HCT116 (cell line): ENCODE measurements around the gene PFDN2. TPM values are rescaled to one million over a fixed set of nuclear protein-coding genes. Genes with fewer than 3 reads are reported as not detected.

Experiments
- ATAC-seq: fragments of 200-7000 bp; cut with Tn5 transposase; 2 replicates; pipeline ENCODE4 v1.9.1; 2020; ENCODE audit warnings: mild to moderate bottlenecking, moderate library complexity
- BruUV-seq: library from RNA; stranded (reverse); fragments of 400-500 nt; replicated peaks from 2 replicates; lab custom pipeline; 2021; lab: Mats Ljungman, UMichigan
- CTCF ChIA-PET: fragments of 300-600 bp; sonication (Branson Sonifier 250); formaldehyde crosslinking; loops from one replicate; lab custom pipeline; 2021; ENCODE audit warnings: antibody characterized with exemption; lab: Charles Lee
- POLR2A ChIA-PET: fragments of 300-600, 350-600 bp; sonication (Branson Sonifier 250); formaldehyde crosslinking; loops from one replicate; lab custom pipeline; 2021; ENCODE audit warnings: antibody characterized with exemption; lab: Charles Lee
- RAD21 ChIA-PET, 2 experiments: fragments of 300-600 bp; sonication (Branson Sonifier 250); formaldehyde crosslinking; loops; one replicate each; lab custom pipeline; 2023; ENCODE audit warnings: low total read pairs in 2 of 2; ENCODE audit not compliant: uncharacterized antibody in 2 of 2, unreplicated experiment in 2 of 2, low non-redundant PET in 1 of 2; lab: Charles Lee
- DNase-seq: peaks from one replicate; pipeline ENCODE4 v3.0.0-alpha.2; 2010; ENCODE audit warnings: low read depth, low spot score
- H2AFZ ChIP-seq: fragments of 200-600 bp; shearing (Covaris generic), sonication (generic); 2 replicates; pipeline ENCODE4 v1.6.1; 2017; ENCODE audit warnings: low read depth, mixed run types, mixed read lengths, antibody characterized with exemption, low read length; ENCODE audit not compliant: poor library complexity, severe bottlenecking
- H3K27ac ChIP-seq: 2 replicates; pipeline ENCODE4 v1.5.1; 2012; ENCODE audit warnings: low read depth, low read length
- H3K27me3 ChIP-seq: fragments of 200-600 bp; sonication (generic); 2 replicates; pipeline ENCODE4 v1.6.1; 2016; ENCODE audit warnings: mixed run types, low read length, mixed read lengths; ENCODE audit not compliant: insufficient read depth
- H3K36me3 ChIP-seq, 2 experiments: fragments of 200-500 bp in 1 of 2; fragments of 200-600 bp in 1 of 2; sonication (Bioruptor generic) in 1 of 2; sonication (generic) in 1 of 2; 2 replicates each; pipeline versions ENCODE4 v1.5.1 to v1.6.1; 2014 to 2016; ENCODE audit warnings: low read length in 2 of 2, inconsistent platforms in 1 of 2, mixed read lengths in 1 of 2, mixed run types in 1 of 2; ENCODE audit not compliant: insufficient read depth in 2 of 2, control insufficient read depth in 1 of 2
- H3K4me1 ChIP-seq, 2 experiments: fragments of 200-600 bp in 1 of 2; sonication (generic) in 1 of 2; 2 replicates each; pipeline versions ENCODE4 v1.5.1 to v1.6.1; 2012 to 2017; ENCODE audit warnings: low read length in 2 of 2, inconsistent platforms in 1 of 2, mild to moderate bottlenecking in 1 of 2, mixed read lengths in 1 of 2, mixed run types in 1 of 2, moderate library complexity in 1 of 2; ENCODE audit not compliant: insufficient read depth in 2 of 2, control insufficient read depth in 1 of 2
- H3K4me2 ChIP-seq: fragments of 200-600 bp; sonication (generic); 2 replicates; pipeline ENCODE4 v1.6.1; 2017; ENCODE audit warnings: mixed run types, low read length, mixed read lengths
- H3K4me3 ChIP-seq, 2 experiments: fragments of 200-600 bp in 1 of 2; sonication (generic) in 1 of 2; replicated peaks in 1 of 2; 2 replicates each; pipeline ENCODE4 v1.5.1; 2011 to 2016; ENCODE audit warnings: low read length in 2 of 2, control low read depth in 1 of 2, low read depth in 1 of 2, mild to moderate bottlenecking in 1 of 2, mixed read lengths in 1 of 2, mixed run types in 1 of 2
- H3K79me2 ChIP-seq: fragments of 200-600 bp; sonication (generic); 2 replicates; pipeline ENCODE4 v1.6.1; 2017; ENCODE audit warnings: mild to moderate bottlenecking, mixed run types, low read length, moderate library complexity, mixed read lengths; ENCODE audit not compliant: insufficient read depth
- H3K9ac ChIP-seq: fragments of 200-600 bp; sonication (generic); 2 replicates; pipeline ENCODE4 v1.6.1; 2016; ENCODE audit warnings: low read length, mixed read lengths
- H3K9me2 ChIP-seq: fragments of 200-600 bp; sonication (generic), shearing (Covaris generic); 2 replicates; pipeline ENCODE4 v1.6.1; 2017; ENCODE audit warnings: mixed run types, mild to moderate bottlenecking, moderate library complexity; ENCODE audit not compliant: insufficient read depth
- H3K9me3 ChIP-seq, 2 experiments: fragments of 200-500 bp in 1 of 2; fragments of 200-600 bp in 1 of 2; sonication (Bioruptor generic) in 1 of 2; sonication (generic) in 1 of 2; 2 replicates each; pipeline ENCODE4 v1.6.1; 2014 to 2017; ENCODE audit warnings: low read length in 2 of 2, mixed read lengths in 2 of 2, inconsistent platforms in 1 of 2, low read depth in 1 of 2, mild to moderate bottlenecking in 1 of 2, mixed run types in 1 of 2, moderate library complexity in 1 of 2; ENCODE audit not compliant: control insufficient read depth in 1 of 2, insufficient read depth in 1 of 2
- H4K20me1 ChIP-seq: fragments of 200-600 bp; sonication (generic), shearing (Covaris generic); 2 replicates; pipeline ENCODE4 v1.6.1; 2017; ENCODE audit warnings: mixed run types, mild to moderate bottlenecking, moderate library complexity; ENCODE audit not compliant: insufficient read depth
- ATF3 ChIP-seq: IDR thresholded peaks from 2 replicates; pipeline ENCODE4 v1.6.1; 2012
- CBX3 ChIP-seq: IDR thresholded peaks from 2 replicates; pipeline ENCODE4 v1.6.1; 2012; ENCODE audit warnings: low read depth
- CEBPB ChIP-seq: IDR thresholded peaks from 2 replicates; pipeline ENCODE4 v1.6.1; 2012; ENCODE audit warnings: low read depth
- ELF1 ChIP-seq: IDR thresholded peaks from 2 replicates; pipeline ENCODE4 v1.6.1; 2012; ENCODE audit warnings: low read depth, borderline replicate concordance
- EZH2 ChIP-seq: fragments of 200-600 bp; sonication (generic); IDR thresholded peaks from 2 replicates; pipeline ENCODE4 v1.6.1; 2017; ENCODE audit warnings: antibody characterized with exemption, mixed run types
- EZH2phosphoT487 ChIP-seq: fragments of 200-600 bp; IDR thresholded peaks from 2 replicates; pipeline ENCODE4 v1.6.1; 2018; ENCODE audit warnings: antibody characterized with exemption, borderline replicate concordance
- FOSL1 ChIP-seq: IDR thresholded peaks from 2 replicates; pipeline ENCODE4 v1.6.1; 2012; ENCODE audit warnings: low read depth
- JUND ChIP-seq: IDR thresholded peaks from 2 replicates; pipeline ENCODE4 v1.6.1; 2012
- POLR2A ChIP-seq: IDR thresholded peaks from 2 replicates; pipeline ENCODE4 v1.7.0; 2011; ENCODE audit warnings: borderline replicate concordance; ENCODE audit not compliant: insufficient read depth, insufficient read length; ENCODE audit errors: extremely low read depth
- POLR2AphosphoS5 ChIP-seq: IDR thresholded peaks from 2 replicates; pipeline ENCODE4 v1.6.1; 2011; ENCODE audit warnings: mild to moderate bottlenecking, low read depth, low read length, moderate library complexity
- RAD21 ChIP-seq: IDR thresholded peaks from 2 replicates; pipeline ENCODE4 v1.6.1; 2012; ENCODE audit warnings: low read depth, mild to moderate bottlenecking
- REST ChIP-seq: IDR thresholded peaks from 2 replicates; pipeline ENCODE4 v1.6.1; 2012; ENCODE audit warnings: low read depth
- SP1 ChIP-seq: IDR thresholded peaks from 2 replicates; pipeline ENCODE4 v1.6.1; 2012; ENCODE audit warnings: low read depth
- SRF ChIP-seq: IDR thresholded peaks from 2 replicates; pipeline ENCODE4 v1.6.1; 2012; ENCODE audit warnings: low read depth
- TCF7L2 ChIP-seq: IDR thresholded peaks from 2 replicates; pipeline ENCODE4 v1.7.0; 2011; ENCODE audit warnings: borderline replicate concordance, inconsistent platforms; ENCODE audit not compliant: insufficient read depth, insufficient read length; ENCODE audit errors: extremely low read depth
- YY1 ChIP-seq: IDR thresholded peaks from 2 replicates; pipeline ENCODE4 v1.6.1; 2011; ENCODE audit warnings: low read length, low read depth, moderate library complexity, mild to moderate bottlenecking; ENCODE audit not compliant: insufficient replicate concordance; ENCODE audit errors: extremely low read depth
- ZFX ChIP-seq: fragments of 450-650 bp; IDR thresholded peaks from 2 replicates; pipeline ENCODE4 v1.6.1; 2017
- ZNF274 ChIP-seq: fragments of 200-500 bp; sonication (Bioruptor generic); IDR thresholded peaks from 2 replicates; pipeline ENCODE4 v1.6.1; 2014; ENCODE audit warnings: mild to moderate bottlenecking, low read depth, low read length, inconsistent platforms
- intact Hi-C: fragments of 100-400 bp; cut with micrococcal nuclease; formaldehyde crosslinking; loops from 2 replicates; pipeline ENCODE4 v1.10.0; 2022
- total RNA-seq: library from RNA; stranded (reverse); gene quantifications from one replicate; pipeline ENCODE4 v1.2.1, GENCODE V29; 2021; ENCODE audit not compliant: unreplicated experiment
- TF ChIP-seq, protein P1 (sequence below), 3 experiments: fragments of 200-600 bp in 1 of 3; sonication (generic) in 1 of 3; IDR thresholded peaks in 2 of 3; conservative IDR thresholded peaks in 1 of 3; 2 replicates each; pipeline ENCODE4 v1.5.1; 2012 to 2017; ENCODE audit warnings: low read depth in 2 of 3, low read length in 2 of 3, antibody characterized with exemption in 1 of 3, borderline replicate concordance in 1 of 3, control low read depth in 1 of 3, mild to moderate bottlenecking in 1 of 3, mixed read lengths in 1 of 3, mixed run types in 1 of 3, moderate library complexity in 1 of 3; ENCODE audit not compliant: insufficient read depth in 1 of 3
- TF ChIP-seq, protein P2 (sequence below): IDR thresholded peaks from 2 replicates; pipeline ENCODE4 v1.6.1; 2011; ENCODE audit warnings: mild to moderate bottlenecking, low read length, moderate library complexity; ENCODE audit not compliant: insufficient replicate concordance; ENCODE audit errors: extremely low read depth

PFDN2 gene
- total RNA-seq, 1 experiment from 2014 or later = 179 TPM

- no peak overlapping the region for H3K9ac ChIP-seq
- no peak overlapping the region for H3K27ac ChIP-seq
- peaks cover 8 to 29% of the 10 kb centered on the region in 2 experiments; a peak in 3 of 4 replicates for H3K4me1 ChIP-seq
- no peaks in the 10 kb centered on the region for H4K20me1 ChIP-seq
- H3K79me2 ChIP-seq = peaks cover 11% of the 10 kb centered on the region; the same call in 1 of the 2 replicates
- peak overlapping the region; percentile 90 for H3K4me2 ChIP-seq
- H3K27me3 ChIP-seq = no peaks in the 10 kb centered on the region
- intact Hi-C loops = no loop called here
- peak overlapping the region in 1 of 2 experiments; percentile 77; a peak in 1 of 4 replicates for H3K4me3 ChIP-seq
- H3K36me3 ChIP-seq = peaks cover 8 to 26% of the 10 kb centered on the region in 2 experiments; a peak in 2 of 4 replicates
- POLR2A ChIA-PET = no interaction called here
- BruUV-seq = no TSS peak
- no peak for DNase-seq
- no peak for ATAC-seq
- H2AFZ ChIP-seq = no peak overlapping the region
- CTCF ChIA-PET = no interaction called here
- RAD21 ChIA-PET = no interaction called here
- no peaks in the 10 kb centered on the region for H3K9me3 ChIP-seq
- H3K9me2 ChIP-seq = no peaks in the 10 kb centered on the region
- TF ChIP-seq RAD21 (no peak), EZH2 (no peak), TCF7L2 (no peak), ZFX (no peak), SP1 (no peak), CEBPB (no peak), CBX3 (no peak), POLR2A (no peak), ZNF274 (no peak), FOSL1 (no peak), YY1 (no peak), REST (no peak), POLR2AphosphoS5 (no peak), SRF (no peak), JUND (no peak), ELF1 (no peak), ATF3 (no peak), EZH2phosphoT487 (no peak)
- TF ChIP-seq, protein P1, sequence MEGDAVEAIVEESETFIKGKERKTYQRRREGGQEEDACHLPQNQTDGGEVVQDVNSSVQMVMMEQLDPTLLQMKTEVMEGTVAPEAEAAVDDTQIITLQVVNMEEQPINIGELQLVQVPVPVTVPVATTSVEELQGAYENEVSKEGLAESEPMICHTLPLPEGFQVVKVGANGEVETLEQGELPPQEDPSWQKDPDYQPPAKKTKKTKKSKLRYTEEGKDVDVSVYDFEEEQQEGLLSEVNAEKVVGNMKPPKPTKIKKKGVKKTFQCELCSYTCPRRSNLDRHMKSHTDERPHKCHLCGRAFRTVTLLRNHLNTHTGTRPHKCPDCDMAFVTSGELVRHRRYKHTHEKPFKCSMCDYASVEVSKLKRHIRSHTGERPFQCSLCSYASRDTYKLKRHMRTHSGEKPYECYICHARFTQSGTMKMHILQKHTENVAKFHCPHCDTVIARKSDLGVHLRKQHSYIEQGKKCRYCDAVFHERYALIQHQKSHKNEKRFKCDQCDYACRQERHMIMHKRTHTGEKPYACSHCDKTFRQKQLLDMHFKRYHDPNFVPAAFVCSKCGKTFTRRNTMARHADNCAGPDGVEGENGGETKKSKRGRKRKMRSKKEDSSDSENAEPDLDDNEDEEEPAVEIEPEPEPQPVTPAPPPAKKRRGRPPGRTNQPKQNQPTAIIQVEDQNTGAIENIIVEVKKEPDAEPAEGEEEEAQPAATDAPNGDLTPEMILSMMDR (IDR thresholded peaks at IDR 0.05 in 2 of 3, conservative IDR thresholded peaks at IDR 0.05 in 1 of 3; ENCODE audit: borderline replicate concordance in 1 of 3, insufficient read depth in 1 of 3, low read depth in 2 of 3, low read length in 2 of 3) = no peak
- TF ChIP-seq, protein P2, sequence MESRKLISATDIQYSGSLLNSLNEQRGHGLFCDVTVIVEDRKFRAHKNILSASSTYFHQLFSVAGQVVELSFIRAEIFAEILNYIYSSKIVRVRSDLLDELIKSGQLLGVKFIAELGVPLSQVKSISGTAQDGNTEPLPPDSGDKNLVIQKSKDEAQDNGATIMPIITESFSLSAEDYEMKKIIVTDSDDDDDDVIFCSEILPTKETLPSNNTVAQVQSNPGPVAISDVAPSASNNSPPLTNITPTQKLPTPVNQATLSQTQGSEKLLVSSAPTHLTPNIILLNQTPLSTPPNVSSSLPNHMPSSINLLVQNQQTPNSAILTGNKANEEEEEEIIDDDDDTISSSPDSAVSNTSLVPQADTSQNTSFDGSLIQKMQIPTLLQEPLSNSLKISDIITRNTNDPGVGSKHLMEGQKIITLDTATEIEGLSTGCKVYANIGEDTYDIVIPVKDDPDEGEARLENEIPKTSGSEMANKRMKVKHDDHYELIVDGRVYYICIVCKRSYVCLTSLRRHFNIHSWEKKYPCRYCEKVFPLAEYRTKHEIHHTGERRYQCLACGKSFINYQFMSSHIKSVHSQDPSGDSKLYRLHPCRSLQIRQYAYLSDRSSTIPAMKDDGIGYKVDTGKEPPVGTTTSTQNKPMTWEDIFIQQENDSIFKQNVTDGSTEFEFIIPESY = no peak
These were observed 42.9 kb upstream of the PFDN2 start for GRCh38 chr1:161160671-161161145.
